Keratinocyte (primary cell): Measurements from ENCODE around the gene CCDC148. TPM values are rescaled to one million over a fixed set of nuclear protein-coding genes. Genes with fewer than 3 reads are reported as not detected.
A peak's percentile ranks its signal among the peaks of the same experiment; 100 is the strongest.

Source experiments
- DNase-seq: peaks from one replicate; pipeline ENCODE4 v3.0.0-alpha.2; 2011; ENCODE audit warnings: low read depth, missing footprints, low spot score
- FAIRE-seq: peaks from 2 replicates; lab custom pipeline; 2011; peaks lifted over from hg19 to GRCh38; lab: Jason Lieb, UNC
- H2AFZ ChIP-seq: 2 replicates; pipeline ENCODE4 v1.6.0; 2012; ENCODE audit warnings: low read length, control low read depth, inconsistent platforms; ENCODE audit not compliant: control insufficient read depth
- H3K27ac ChIP-seq: 2 replicates; pipeline ENCODE4 v1.5.1; 2011; ENCODE audit warnings: low read length; ENCODE audit not compliant: control insufficient read depth, insufficient read depth
- H3K27me3 ChIP-seq: 3 replicates; pipeline ENCODE4 v1.6.0; 2011; ENCODE audit warnings: low read length; ENCODE audit not compliant: control insufficient read depth, insufficient read depth; ENCODE audit errors: extremely low read depth
- H3K36me3 ChIP-seq, 2 experiments: 2 replicates in 1 of 2; 3 replicates in 1 of 2; pipeline ENCODE4 v1.5.1; 2011; ENCODE audit warnings: low read length in 2 of 2, mild to moderate bottlenecking in 1 of 2; ENCODE audit not compliant: control insufficient read depth in 2 of 2, insufficient read depth in 2 of 2; ENCODE audit errors: extremely low read depth in 1 of 2
- H3K4me1 ChIP-seq: 3 replicates; pipeline ENCODE4 v1.5.1; 2011; ENCODE audit warnings: low read length; ENCODE audit not compliant: control insufficient read depth, insufficient read depth; ENCODE audit errors: extremely low read depth
- H3K4me2 ChIP-seq: 3 replicates; pipeline ENCODE4 v1.6.0; 2011; ENCODE audit warnings: low read depth, low read length; ENCODE audit not compliant: control insufficient read depth, insufficient read depth; ENCODE audit errors: extremely low read depth
- H3K4me3 ChIP-seq, 3 experiments: fragments of 200-600 bp in 1 of 3; sonication (generic) in 1 of 3; 2 replicates in 2 of 3; 3 replicates in 1 of 3; pipeline ENCODE4 v1.5.1; 2011 to 2016; ENCODE audit warnings: low read length in 3 of 3, mild to moderate bottlenecking in 3 of 3, control low read depth in 2 of 3, inconsistent platforms in 1 of 3, low read depth in 1 of 3, mixed read lengths in 1 of 3, mixed run types in 1 of 3, moderate library complexity in 1 of 3; ENCODE audit not compliant: control insufficient read depth in 2 of 3, insufficient read depth in 2 of 3; ENCODE audit errors: extremely low read depth in 1 of 3
- H3K79me2 ChIP-seq: 2 replicates; pipeline ENCODE4 v1.6.0; 2012; ENCODE audit warnings: low read length; ENCODE audit not compliant: control insufficient read depth, insufficient read depth
- H3K9ac ChIP-seq: 3 replicates; pipeline ENCODE4 v1.6.0; 2011; ENCODE audit warnings: low read length; ENCODE audit not compliant: control insufficient read depth, insufficient read depth; ENCODE audit errors: extremely low read depth
- H3K9me1 ChIP-seq: 3 replicates; pipeline ENCODE4 v1.6.0; 2011; ENCODE audit warnings: low read length; ENCODE audit not compliant: control insufficient read depth, insufficient read depth; ENCODE audit errors: extremely low read depth
- H3K9me3 ChIP-seq: 2 replicates; pipeline ENCODE4 v1.5.1; 2012; ENCODE audit warnings: low read depth, low read length; ENCODE audit not compliant: control insufficient read depth
- H4K20me1 ChIP-seq: 3 replicates; pipeline ENCODE4 v1.6.0; 2011; ENCODE audit warnings: low read length; ENCODE audit not compliant: control insufficient read depth, insufficient read depth; ENCODE audit errors: extremely low read depth
- CTCF ChIP-seq, 3 experiments: IDR thresholded peaks in 1 of 3; conservative IDR thresholded peaks in 1 of 3; optimal IDR thresholded peaks in 1 of 3; 2 replicates in 2 of 3; 3 replicates in 1 of 3; pipeline versions ENCODE3 to v1.5.1; 2011; ENCODE audit warnings: low read length in 3 of 3, mild to moderate bottlenecking in 3 of 3, moderate library complexity in 2 of 3, control low read depth in 1 of 3, inconsistent platforms in 1 of 3; ENCODE audit not compliant: insufficient read depth in 2 of 3; ENCODE audit errors: extremely low read depth in 1 of 3
- EZH2 ChIP-seq: IDR thresholded peaks from one replicate; pipeline ENCODE4 v1.6.1; 2012; ENCODE audit warnings: inconsistent platforms, mild to moderate bottlenecking, low read length, moderate library complexity
- dilution Hi-C: fragments of 300-500 bp; cut with MboI; formaldehyde crosslinking; loops from one replicate; pipeline ENCODE4 v1.7.0; 2020; ENCODE audit warnings: low sequenced_read_pairs; ENCODE audit not compliant: extremely low pct_ligation_motif_present
- polyA minus RNA-seq, 3 experiments: library from RNA; depleted of rRNA, polyadenylated mRNA; stranded (reverse); fragments of >200 nt; gene quantifications; 1 replicate in 1 of 3; 2 replicates in 1 of 3; 3 replicates in 1 of 3; pipeline ENCODE4 v1.2.3, GENCODE V29; 2011
- polyA plus RNA-seq, 5 experiments: library from polyadenylated mRNA; depleted of rRNA in 3 of 5; stranded (reverse) in 3 of 5; stranded (forward) in 1 of 5; unstranded in 1 of 5; fragments of >200 nt; gene quantifications; 1 replicate in 1 of 5; 2 replicates in 3 of 5; 3 replicates in 1 of 5; pipeline versions ENCODE4 v1.2.1 to v1.2.3, GENCODE V29; 2011 to 2012; ENCODE audit warnings: missing spikeins in 2 of 5, low read depth in 1 of 5, low replicate concordance in 1 of 5

The CCDC148 gene
- polyA plus RNA-seq = 0.13 to 0.39 TPM (median 0.14 TPM) in 3 replicates
- polyA plus RNA-seq (2011; ENCODE audit: low read depth) = 0.46 TPM
- polyA plus RNA-seq (2011; cell fraction: cytosol; rRNA removed) = 0.21 and 0.39 TPM in 2 replicates
- polyA plus RNA-seq (2011; cell fraction: nucleus; rRNA removed) = 0.28 and 0.29 TPM in 2 replicates
- polyA plus RNA-seq (2012; ENCODE audit: low replicate concordance) = 0.06 and 0.29 TPM in 2 replicates
- polyA minus RNA-seq = 0.58 to 1.1 TPM in 2 of 3 replicates, not detected in the other
- not detected for polyA minus RNA-seq (2011; cell fraction: cytosol; rRNA and poly(A)+ RNA removed)
- 0.85 and 1.3 TPM in 2 replicates for polyA minus RNA-seq (2011; cell fraction: nucleus; rRNA and poly(A)+ RNA removed)

- no peak for FAIRE-seq
- H3K4me3 ChIP-seq = peak within 1 kb of the TSS; percentile 67 to 82 (median 80)
- peak; percentile 35 for DNase-seq
- H3K27ac ChIP-seq = peak within 1 kb of the TSS; percentile 80
- dilution Hi-C loops = no loop called here
- peak within 1 kb of the TSS; percentile 88 for H2AFZ ChIP-seq
- H3K27me3 ChIP-seq = no peaks in the 10 kb centered on the region
- H3K9me1 ChIP-seq = no peaks in the 10 kb centered on the region
- H3K9me3 ChIP-seq = no peaks in the 10 kb centered on the region
- H3K36me3 ChIP-seq = no peaks in the 10 kb centered on the region
- H4K20me1 ChIP-seq = peaks cover 4% of the 10 kb centered on the region
- H3K9ac ChIP-seq = peak within 1 kb of the TSS; percentile 88
- peaks cover 42% of the 10 kb centered on the region for H3K79me2 ChIP-seq
- peaks cover 28% of the 10 kb centered on the region for H3K4me1 ChIP-seq
- peak within 1 kb of the TSS; percentile 96 for H3K4me2 ChIP-seq
- TF ChIP-seq CTCF (optimal IDR thresholded peaks at IDR 0.05 in 1 of 3, IDR thresholded peaks at IDR 0.05 in 1 of 3, conservative IDR thresholded peaks at IDR 0.05 in 1 of 3; ENCODE audit: extremely low read depth in 1 of 3, insufficient read depth in 2 of 3, low read length in 3 of 3) (peak in 2 of 3 experiments; percentile 14 to 28), EZH2 (no peak)
These were observed at the start of gene CCDC148, which contains the start of gene PKP4 for GRCh38 chr2:158456309-158457066. Gene CCDC148 (minus strand): TSS chr2:158456753. CDS start chr2:158456439, 314 bp downstream. Gene PKP4 (plus strand): TSS chr2:158456952. CDS start chr2:158533185, 76,233 bp downstream.

DNA sequence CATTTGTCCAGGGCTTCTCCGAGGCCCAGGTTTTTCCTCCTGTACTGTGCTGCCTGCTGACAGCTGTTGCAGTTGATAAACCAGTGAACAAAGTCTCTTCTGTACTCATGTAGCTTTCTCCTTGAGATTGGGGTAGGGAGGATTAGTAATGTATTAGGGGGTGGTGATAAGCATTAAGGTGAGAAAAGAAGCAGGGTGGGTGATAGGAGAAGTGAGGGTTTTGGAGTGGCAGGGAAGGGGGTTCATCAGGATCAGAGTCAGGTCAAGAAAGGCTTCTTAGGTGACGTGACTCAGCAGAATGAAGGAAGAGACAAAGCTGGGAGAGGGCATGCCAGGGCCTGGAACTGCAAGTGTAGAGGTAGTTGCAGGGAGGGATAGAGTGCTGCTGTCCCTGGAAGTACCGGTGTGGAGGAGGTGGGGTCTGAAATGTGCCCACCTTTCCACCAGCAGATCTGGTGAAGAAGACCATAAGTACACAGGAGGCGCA lies 48.9 kb upstream of the CCDC148 start:
- Histone ChIP-seq H3K4me1 (peaks cover 45% of the 10 kb centered on the region), H3K4me3 (no peak overlapping the region), H3K4me2 (peak overlapping the region; percentile 55), H3K79me2 (peaks cover 48% of the 10 kb centered on the region), H3K27me3 (no peaks in the 10 kb centered on the region), H4K20me1 (no peaks in the 10 kb centered on the region), H3K9me1 (no peaks in the 10 kb centered on the region), H2AFZ (no peak overlapping the region), H3K9me3 (no peaks in the 10 kb centered on the region), H3K9ac (peak overlapping the region; percentile 10), H3K36me3 (peaks cover 0 to 4% of the 10 kb centered on the region in 2 experiments), H3K27ac (peak overlapping the region; percentile 57)
- peak; percentile 72 for FAIRE-seq
- no peak for DNase-seq
- TF ChIP-seq EZH2 (no peak), CTCF (optimal IDR thresholded peaks at IDR 0.05 in 1 of 3, IDR thresholded peaks at IDR 0.05 in 1 of 3, conservative IDR thresholded peaks at IDR 0.05 in 1 of 3; ENCODE audit: extremely low read depth in 1 of 3, insufficient read depth in 2 of 3, low read length in 3 of 3) (no peak)
- dilution Hi-C loops = no loop called here
